Esophagus (tissue), 2 donors: ENCODE results near the gene SLC19A1. TPM values are rescaled to one million over a fixed set of nuclear protein-coding genes. Genes with fewer than 3 reads are reported as not detected.

Experiments
- H3K27ac ChIP-seq, 2 donors: one replicate each; pipeline ENCODE4 v1.5.1; 2013; ENCODE audit warnings: low read depth in 2 of 2, mild to moderate bottlenecking in 2 of 2, inconsistent platforms in 1 of 2, low read length in 1 of 2, moderate library complexity in 1 of 2
- H3K27me3 ChIP-seq, 2 donors: one replicate each; pipeline ENCODE4 v1.6.1; 2013; ENCODE audit warnings: low read length in 2 of 2, control low read depth in 1 of 2, mild to moderate bottlenecking in 1 of 2; ENCODE audit not compliant: insufficient read depth in 2 of 2, control insufficient read depth in 1 of 2
- H3K36me3 ChIP-seq, 2 donors: one replicate each; pipeline ENCODE4 v1.6.1; 2013; ENCODE audit warnings: low read length in 1 of 2; ENCODE audit not compliant: control insufficient read depth in 2 of 2, insufficient read depth in 2 of 2
- H3K4me1 ChIP-seq, 2 donors: one replicate each; pipeline ENCODE4 v1.6.1; 2013; ENCODE audit warnings: low read length in 1 of 2; ENCODE audit not compliant: control insufficient read depth in 2 of 2, insufficient read depth in 2 of 2
- H3K4me3 ChIP-seq, 2 donors: one replicate each; pipeline ENCODE4 v1.5.1; 2013; ENCODE audit warnings: low read length in 2 of 2, mild to moderate bottlenecking in 2 of 2, low read depth in 1 of 2, moderate library complexity in 1 of 2
- H3K9me3 ChIP-seq, 2 donors: one replicate each; pipeline ENCODE4 v1.6.1; 2013; ENCODE audit warnings: mild to moderate bottlenecking in 2 of 2, low read depth in 1 of 2, low read length in 1 of 2, moderate library complexity in 1 of 2; ENCODE audit not compliant: control insufficient read depth in 2 of 2, insufficient read depth in 1 of 2
- WGBS, 2 donors: extraction: QIAGEN DNeasy Blood & Tissue Kit; methylation state at CpG; one replicate each; pipeline ENCODE4 v1.1.7; 2013; 5-methylcytosine and 5-hydroxymethylcytosine counted together
- polyA plus RNA-seq, 2 donors: library from polyadenylated mRNA; stranded (reverse); fragments of 200-250 nt; gene quantifications; one replicate each; pipeline ENCODE4 v1.2.3, GENCODE V29; 2013
- donor health status: healthy with polysubstance abuse.
- donor health status: Bipolar disorder and iron deficiency.

SLC19A1 gene
- polyA plus RNA-seq, 2 donors: 3.1 to 3.5 TPM

DNA sequence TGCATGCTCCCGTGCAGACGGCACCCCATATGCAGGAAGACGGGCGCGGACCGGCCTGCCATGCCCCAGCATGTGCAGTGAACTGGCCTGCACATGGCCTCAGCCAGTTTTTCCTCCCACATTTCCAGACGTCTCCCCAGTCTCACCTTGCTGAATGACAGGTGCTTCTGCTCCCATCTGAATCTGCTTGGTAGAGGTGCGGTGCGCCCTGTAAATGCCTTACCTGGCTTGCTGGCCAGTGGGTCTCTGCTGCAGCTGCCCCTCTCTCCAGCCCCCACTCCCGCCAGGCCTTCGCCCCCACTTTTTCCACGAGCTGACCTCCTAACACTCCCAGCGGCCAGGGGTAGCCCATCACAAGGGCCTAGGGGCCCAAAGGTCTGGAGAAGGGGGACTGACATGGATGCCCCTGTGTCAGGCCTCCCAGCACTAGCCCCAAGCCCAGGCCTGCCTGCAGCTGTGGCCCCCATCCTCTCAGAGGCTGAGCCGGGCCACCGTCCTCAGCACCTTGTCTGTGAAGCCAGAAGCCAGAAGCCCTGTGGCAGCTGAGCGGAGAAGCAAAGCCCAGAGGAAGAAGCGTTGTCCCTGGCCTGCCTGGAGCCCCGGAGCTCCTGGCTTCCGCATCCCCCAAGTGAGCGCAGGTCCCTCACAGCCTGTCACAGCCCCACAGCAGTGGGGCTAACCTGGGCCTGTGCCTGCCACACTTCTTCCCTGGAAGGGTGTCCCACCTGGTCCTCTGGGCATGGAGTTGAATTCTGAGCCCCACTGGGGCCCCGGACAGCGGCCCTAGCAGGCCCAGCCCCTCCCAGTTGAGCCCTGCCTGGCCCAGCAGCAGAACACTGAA lies 3.7 kb upstream of the SLC19A1 start:
- Histone ChIP-seq H3K4me1 (peaks cover 2 to 7% of the 10 kb centered on the region in 2 donors), H3K36me3 (no peaks in the 10 kb centered on the region), H3K27me3 (no peaks in the 10 kb centered on the region), H3K9me3 (peaks cover 0 to 2% of the 10 kb centered on the region in 2 donors), H3K4me3 (no peak overlapping the region), H3K27ac (no peak overlapping the region)
- WGBS, 2 donors: 77 to 79% methylated on average over 22 of the region's 22 CpGs

DNA sequence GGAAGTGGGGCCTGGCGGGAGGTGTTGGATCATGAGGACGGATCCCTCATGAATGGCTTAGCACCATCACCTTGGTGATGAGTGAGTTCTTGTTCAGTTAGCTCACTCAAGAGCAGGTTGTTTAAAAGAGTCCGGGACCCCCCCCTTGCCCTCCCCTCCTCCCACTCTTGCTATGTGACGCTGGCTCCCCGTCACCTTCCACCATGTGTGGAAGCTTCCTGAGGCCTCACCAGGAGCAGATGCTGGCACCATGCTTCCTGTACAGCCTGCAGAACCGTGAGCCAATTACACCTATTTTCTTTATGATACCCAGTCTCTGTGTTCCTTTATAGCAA lies 3.0 kb upstream of the SLC19A1 start:
- H3K36me3 ChIP-seq: no peaks in the 10 kb centered on the region
- H3K9me3 ChIP-seq: peaks cover 0 to 2% of the 10 kb centered on the region in 2 donors
- H3K4me3 ChIP-seq: no peak overlapping the region
- 91 to 92% methylated on average over 6 of the region's 6 CpGs for WGBS, 2 donors
- H3K27ac ChIP-seq: no peak overlapping the region
- H3K27me3 ChIP-seq: no peaks in the 10 kb centered on the region
- peaks cover 2 to 7% of the 10 kb centered on the region in 2 donors for H3K4me1 ChIP-seq

DNA sequence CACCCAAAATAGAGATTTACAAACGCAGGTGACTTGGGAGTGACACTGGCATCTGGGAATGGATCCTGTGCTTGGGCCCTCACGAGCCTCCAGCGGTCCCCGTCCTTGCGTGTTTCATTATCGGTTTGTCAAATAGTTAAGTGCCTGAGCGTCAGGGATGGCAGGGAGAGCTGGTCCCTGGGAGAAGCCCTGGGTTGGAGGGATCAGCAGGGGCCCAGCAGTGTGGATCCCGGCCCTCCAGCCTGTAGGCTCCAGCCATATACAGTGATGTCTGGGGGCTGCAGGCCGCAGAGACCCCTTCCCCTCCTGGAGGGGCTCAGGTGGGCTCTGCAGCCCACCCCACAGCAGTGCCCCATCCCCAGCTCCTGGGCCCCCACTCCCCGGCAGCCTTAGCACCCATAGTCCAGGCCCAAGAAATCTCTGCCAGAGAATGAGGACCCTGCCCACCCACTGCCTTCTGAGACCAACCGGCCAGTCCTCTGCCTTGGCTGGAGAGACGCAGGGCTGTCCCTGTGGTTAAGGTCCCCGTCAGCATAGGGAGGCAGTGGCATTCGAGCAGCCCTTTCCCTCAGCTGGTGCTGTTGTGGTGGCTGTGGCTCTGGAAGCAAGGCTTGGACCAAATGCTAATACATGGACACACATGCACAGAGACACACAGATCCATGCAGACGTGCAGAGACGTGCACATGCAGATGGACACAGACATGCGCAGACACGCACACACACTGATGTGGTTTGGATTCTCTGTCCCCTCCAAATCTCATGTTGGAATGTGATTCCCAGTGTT lies 2.4 kb upstream of the SLC19A1 start:
- Histone ChIP-seq H3K27me3 (no peaks in the 10 kb centered on the region), H3K4me3 (no peak overlapping the region), H3K27ac (no peak overlapping the region), H3K4me1 (peaks cover 0 to 7% of the 10 kb centered on the region in 2 donors), H3K9me3 (no peaks in the 10 kb centered on the region), H3K36me3 (no peaks in the 10 kb centered on the region)
- WGBS, 2 donors: 93% methylated on average over 18 of the region's 18 CpGs

DNA sequence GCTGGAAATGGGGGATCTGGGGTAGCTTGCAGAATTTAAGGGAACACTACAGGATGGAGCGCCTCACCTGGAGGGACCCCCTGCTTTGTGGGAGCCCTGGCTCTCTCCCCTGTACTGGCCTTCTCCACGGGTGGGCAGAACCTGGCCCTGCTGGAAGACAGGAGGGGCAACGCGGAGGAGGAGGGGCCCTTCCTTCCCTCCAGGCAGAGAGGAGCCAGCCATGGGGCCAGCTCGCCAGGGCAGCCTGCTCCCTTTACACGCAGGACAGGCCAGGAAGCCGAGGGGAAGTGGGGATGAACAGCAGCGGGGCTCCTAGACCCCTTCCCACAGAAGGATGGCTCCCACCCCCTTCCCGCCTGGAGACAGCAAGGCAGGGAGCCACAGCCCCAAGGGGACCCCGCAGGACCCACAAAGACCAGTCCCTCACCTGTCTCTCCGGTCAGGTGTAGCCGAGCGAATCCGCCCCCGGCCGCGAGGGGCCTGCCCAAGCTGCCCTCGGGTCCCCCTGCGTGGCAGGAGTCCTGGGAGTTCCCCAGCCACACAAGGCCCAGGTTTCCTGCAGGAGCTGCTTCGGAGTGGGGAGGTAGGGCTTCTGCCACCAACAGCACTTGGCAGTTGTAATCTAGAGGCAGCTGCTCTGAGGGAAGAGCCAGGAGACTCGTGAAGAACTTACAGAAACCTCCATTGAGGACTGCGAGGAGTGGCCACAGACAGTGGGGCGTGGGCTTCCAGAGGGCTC lies 1.6 kb upstream of the SLC19A1 start:
- Histone ChIP-seq H3K27me3 (no peaks in the 10 kb centered on the region), H3K4me1 (peaks cover 0 to 7% of the 10 kb centered on the region in 2 donors), H3K9me3 (no peaks in the 10 kb centered on the region), H3K36me3 (no peaks in the 10 kb centered on the region), H3K4me3 (no peak overlapping the region), H3K27ac (no peak overlapping the region)
- 72 to 76% methylated on average over 23 of the region's 23 CpGs for WGBS, 2 donors

DNA sequence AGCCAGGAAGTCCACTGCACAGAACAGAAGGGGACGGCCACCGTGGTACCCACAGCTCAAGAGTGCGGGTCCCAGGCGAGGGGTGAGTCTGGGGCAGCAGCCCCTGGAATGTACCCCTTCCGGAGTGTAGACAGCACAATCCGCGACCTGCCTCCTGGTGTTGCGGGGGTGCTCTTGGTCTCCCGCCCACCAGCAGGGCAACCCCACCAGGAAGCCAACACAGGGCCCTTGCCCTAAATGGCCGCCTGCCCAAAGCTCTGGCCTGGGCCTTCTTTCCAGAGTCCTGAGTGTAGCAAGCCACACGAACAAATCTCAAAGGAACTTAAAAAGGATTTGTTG lies 1.1 kb upstream of the SLC19A1 start:
- WGBS, 2 donors: 84 to 86% methylated on average over 11 of the region's 11 CpGs
- Histone ChIP-seq H3K4me3 (no peak overlapping the region), H3K36me3 (no peaks in the 10 kb centered on the region), H3K4me1 (peaks cover 0 to 7% of the 10 kb centered on the region in 2 donors), H3K27ac (no peak overlapping the region), H3K9me3 (no peaks in the 10 kb centered on the region), H3K27me3 (no peaks in the 10 kb centered on the region)

DNA sequence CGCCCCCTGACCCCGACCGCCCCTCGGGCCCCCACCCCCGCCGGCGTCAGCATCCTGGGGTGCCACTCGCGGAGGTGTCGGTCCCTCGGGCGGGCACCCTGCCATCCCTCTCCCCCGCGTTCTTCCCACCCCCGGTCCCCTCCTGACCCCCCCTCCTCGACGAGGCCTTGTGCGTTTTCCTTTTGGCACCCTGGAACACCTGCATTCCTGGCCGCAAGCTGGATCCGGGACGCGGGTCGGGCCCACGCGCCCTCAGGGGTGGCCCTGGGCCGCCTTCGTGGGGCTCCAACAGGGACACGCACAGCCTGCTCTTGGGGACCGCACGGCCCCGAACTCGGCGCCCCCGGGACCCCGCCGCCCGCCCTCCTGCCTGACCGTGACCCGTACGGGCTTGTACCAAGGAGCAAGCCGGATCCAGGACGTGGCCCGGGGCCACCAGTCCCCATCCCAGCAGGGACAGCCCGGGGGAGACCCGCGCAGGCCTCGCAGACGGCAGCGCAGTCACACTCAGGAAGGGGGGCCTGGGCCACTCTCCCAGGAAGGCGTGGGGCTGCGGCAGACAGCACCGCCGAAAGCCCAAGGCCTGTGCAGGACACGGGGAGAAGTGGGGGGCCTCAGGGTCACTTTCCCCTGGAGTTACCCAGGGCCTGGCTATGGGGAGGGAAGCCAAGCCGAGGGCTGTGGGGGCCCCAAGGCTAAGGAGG lies 579 bp upstream of the SLC19A1 start:
- H3K4me1 ChIP-seq: peaks cover 0 to 7% of the 10 kb centered on the region in 2 donors
- H3K36me3 ChIP-seq: no peaks in the 10 kb centered on the region
- WGBS, 2 donors: 14 to 20% methylated on average over 36 to 55 of the region's 55 CpGs
- H3K27me3 ChIP-seq: no peaks in the 10 kb centered on the region
- peak overlapping the region; percentile 38 to 56 for H3K4me3 ChIP-seq
- no peak overlapping the region for H3K27ac ChIP-seq
- no peaks in the 10 kb centered on the region for H3K9me3 ChIP-seq

DNA sequence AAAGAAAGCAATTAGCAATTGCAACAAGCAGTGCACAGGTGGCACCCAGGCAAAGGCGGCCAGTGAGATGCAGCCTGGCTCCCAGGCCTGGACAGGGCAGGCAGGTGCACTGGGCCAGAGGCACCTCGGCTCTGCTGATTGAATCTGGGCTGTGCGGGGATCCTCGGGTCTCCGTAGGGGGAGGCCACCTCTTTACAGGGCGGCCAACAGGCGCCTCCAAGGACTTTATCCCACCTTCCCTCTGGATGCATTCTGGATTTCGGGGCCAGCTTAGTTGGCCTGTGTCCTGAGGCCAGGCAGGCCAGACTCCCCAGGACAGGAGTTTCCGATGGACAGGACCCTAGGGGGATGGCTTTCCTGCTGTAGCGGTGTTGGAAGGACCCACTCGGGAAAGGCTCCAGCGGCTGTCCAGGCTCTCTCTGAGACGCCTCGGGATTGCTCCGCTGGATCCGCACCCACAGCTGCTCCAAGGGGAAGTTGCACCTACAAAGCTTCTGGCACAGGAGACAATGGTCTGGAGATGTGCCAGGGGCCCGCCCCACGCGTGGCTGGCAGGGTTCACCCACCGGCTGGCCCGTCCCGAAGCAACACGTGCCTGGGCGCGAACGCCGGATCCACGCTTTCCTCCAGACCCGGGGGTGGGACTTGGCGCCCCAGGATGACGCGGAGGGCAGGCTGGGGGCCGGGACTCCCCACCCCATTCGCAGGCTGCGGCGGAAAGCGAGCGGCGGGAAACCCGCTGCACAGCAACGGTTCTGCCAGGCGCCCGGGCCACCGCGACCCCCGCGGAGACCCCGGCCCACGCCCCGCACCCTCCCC lies 810 bp downstream of the SLC19A1 start:
- H3K27me3 ChIP-seq: no peaks in the 10 kb centered on the region
- H3K27ac ChIP-seq: peak overlapping the region in 1 of 2 donors; percentile 16
- peaks cover 0 to 7% of the 10 kb centered on the region in 2 donors for H3K4me1 ChIP-seq
- 12 to 17% methylated on average over 33 to 50 of the region's 50 CpGs for WGBS, 2 donors
- no peaks in the 10 kb centered on the region for H3K36me3 ChIP-seq
- no peaks in the 10 kb centered on the region for H3K9me3 ChIP-seq
- peak overlapping the region; percentile 20 to 56 for H3K4me3 ChIP-seq

DNA sequence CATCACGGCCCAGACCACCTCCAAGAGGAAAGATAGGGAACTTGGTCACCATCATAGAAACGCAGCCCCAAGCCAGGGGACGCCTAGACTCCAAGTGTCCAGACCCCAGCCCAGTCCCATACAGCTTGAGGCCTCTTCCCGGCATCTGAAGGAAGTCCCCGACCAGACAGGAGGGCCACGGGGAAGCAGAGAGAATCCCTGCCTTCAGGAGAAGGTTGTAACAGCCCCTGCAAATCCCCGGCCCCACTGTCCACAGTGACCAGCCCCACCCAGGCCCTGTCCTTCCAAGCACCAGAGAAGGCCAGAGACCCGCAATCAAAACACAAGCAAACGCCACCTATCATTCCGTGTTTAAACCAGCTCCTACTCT lies 1.7 kb downstream of the SLC19A1 start:
- WGBS, 2 donors: 84 to 90% methylated on average over 10 of the region's 10 CpGs
- Histone ChIP-seq H3K4me1 (peaks cover 0 to 7% of the 10 kb centered on the region in 2 donors), H3K27me3 (no peaks in the 10 kb centered on the region), H3K36me3 (no peaks in the 10 kb centered on the region), H3K9me3 (no peaks in the 10 kb centered on the region), H3K4me3 (no peak overlapping the region), H3K27ac (no peak overlapping the region)
